ENCODE results near the gene TACR2.
A peak's percentile ranks its signal among the peaks of the same experiment; 100 is the strongest.

Gene TACR2

DNA sequence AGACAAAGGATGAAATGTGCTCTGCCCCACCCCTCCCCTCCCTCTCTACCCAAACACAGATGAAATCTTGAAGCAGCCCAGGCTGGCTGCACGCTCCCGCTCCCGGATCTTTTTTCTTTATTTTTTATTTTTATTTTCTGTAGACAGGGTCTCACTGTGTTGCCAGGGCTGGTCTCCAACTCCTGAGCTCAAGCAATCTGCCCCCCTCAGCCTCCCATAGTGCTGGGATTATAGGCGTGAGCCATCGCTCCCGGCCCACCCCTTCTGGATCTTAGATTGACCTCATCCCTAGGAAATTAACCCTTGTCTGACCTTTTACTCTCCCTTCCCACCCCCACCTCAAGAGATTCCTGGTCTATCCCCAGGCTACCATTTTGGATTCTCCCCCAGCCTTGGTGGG, 14.3 kb downstream of the TACR2 start:
- no peak for DNase-seq (ENCODE audit: low spot score)

DNA sequence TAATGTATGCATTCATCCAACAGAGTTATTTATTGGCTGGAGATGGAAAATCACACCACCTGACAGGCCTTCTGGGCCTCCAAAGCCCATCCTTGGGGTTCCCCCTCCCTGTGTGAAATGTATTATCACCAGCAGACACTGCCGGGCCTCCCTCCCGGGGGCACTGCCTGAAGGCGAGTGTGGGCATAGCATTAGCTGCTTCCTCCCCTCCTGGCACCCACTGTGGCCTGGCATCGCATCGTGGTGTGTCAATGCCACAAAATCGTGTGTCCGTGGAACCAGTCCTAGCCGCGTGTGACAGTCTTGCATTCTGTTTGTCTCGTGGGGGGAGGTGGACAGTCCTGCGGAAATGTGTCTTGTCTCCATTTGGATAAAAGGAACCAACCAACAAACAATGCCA, 15.3 kb downstream of the TACR2 start:
- DNase-seq (ENCODE audit: low spot score): no peak

DNA sequence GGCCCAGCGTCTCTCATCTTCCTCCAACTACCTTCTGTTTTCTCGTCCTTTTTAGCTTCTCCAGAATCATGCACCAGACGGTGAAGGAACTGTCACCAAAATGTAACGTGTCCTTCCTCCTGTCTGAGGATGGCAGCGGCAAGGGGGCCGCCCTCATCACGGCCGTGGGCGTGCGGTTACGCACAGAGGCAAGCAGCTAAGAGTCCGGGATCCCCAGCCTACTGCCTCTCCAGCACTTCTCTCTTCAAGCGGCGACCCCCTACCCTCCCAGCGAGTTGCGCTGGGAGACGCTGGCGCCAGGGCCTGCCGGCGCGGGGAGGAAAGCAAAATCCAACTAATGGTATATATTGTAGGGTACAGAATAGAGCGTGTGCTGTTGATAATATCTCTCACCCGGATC, 15.8 kb downstream of the TACR2 start:
- no peak for DNase-seq (ENCODE audit: low spot score)

DNA sequence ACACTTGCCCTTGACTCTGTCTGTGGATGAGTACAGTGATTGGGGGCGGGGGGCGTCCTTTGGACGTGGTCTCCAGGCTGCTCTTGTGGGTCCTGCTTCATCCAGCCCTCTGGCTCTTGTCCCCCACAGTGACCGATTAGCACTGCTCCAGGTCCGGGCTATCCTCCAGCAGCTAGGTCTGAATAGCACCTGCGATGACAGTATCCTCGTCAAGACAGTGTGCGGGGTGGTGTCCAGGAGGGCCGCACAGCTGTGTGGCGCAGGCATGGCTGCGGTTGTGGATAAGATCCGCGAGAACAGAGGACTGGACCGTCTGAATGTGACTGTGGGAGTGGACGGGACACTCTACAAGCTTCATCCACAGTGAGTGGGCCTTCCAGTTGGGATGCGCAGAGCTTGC, 18.3 kb downstream of the TACR2 start:
- no peak for DNase-seq (ENCODE audit: low spot score)

DNA sequence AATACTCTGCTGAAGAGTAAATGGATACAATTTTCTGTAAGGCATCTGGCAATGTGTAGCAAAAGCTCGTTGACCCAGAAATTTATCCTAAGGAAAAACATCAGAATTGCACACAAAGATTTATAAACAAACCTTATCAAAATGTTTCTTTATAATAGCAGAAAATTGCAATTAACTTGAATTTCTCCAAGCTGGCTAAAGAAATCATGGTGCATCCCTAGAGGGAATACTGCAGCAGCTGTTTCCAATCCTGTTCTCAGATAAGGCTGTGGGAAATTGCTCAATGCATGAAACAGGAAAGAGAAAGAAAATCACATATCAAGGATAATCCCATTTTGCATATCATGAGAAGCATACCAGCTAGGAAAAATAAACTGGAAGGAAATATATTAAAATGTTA, 18.7 kb downstream of the TACR2 start:
- DNase-seq (ENCODE audit: low spot score): no peak

DNA sequence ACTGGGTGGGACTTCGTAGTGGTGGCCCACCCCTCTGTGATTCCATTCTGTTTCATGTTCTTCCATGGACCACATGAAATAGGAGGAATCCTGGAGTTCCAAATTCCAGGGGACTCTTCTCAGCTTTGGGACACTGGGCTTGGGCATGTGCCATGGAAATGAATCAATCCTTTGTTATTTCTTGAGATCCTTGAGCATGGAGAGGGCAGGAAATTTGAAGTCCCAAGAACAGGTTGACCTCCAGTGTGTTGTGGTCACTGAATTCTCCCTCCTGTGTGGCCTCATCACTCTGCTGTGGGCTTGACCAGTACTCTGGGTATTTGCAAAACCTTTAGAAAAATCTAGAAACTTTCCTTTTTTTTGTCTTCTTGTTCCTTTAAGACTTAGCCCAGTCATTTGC, 22.7 kb downstream of the TACR2 start:
- DNase-seq (ENCODE audit: low spot score): no peak

DNA sequence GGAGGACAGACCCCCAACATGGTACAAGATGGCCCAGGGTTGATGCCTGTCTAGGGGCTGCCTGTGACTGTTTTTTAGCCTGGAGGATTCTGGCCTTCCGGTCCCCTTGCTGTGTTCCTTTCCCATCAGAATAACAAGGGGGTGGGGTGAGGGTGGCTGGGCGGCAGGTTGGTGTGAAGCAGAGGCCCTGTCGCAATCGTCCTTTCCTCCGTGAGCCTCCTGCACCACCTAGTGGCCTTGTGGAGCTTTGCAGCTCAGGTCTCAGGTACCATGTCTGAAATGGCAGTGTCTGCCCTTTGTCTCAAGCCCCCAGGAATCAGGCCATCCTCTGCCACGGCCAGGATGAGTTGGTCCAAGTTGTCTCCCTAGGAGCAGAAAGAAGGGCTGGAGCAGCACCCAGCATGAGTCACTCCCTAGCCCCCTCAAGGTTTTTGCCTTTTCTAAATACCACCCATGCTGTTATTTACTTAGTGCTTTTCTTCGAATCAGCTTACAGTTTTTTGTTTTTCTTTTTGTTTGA, 24.2 kb downstream of the TACR2 start:
- DNase-seq (ENCODE audit: low spot score): peak; percentile 92

DNA sequence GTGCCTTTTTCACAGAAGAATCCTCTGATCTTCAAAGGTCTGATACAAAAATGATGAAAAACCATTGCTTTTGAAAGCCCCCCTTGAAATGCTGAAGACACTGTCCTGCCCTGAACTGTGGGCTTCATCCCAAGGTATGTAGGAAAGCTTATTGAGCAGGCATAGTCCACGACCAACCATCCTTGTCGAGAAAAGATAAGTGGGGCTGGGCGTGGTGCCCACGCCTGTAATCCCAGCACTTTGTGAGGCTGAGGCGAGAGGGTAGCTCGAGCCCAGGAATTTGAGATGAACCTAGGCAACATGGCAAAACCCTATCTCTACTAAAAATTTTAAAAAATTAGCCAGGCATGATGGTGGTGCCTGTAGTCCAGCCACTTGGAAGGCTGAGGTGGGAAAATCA, 25.6 kb downstream of the TACR2 start:
- no peak for DNase-seq (ENCODE audit: low spot score)

DNA sequence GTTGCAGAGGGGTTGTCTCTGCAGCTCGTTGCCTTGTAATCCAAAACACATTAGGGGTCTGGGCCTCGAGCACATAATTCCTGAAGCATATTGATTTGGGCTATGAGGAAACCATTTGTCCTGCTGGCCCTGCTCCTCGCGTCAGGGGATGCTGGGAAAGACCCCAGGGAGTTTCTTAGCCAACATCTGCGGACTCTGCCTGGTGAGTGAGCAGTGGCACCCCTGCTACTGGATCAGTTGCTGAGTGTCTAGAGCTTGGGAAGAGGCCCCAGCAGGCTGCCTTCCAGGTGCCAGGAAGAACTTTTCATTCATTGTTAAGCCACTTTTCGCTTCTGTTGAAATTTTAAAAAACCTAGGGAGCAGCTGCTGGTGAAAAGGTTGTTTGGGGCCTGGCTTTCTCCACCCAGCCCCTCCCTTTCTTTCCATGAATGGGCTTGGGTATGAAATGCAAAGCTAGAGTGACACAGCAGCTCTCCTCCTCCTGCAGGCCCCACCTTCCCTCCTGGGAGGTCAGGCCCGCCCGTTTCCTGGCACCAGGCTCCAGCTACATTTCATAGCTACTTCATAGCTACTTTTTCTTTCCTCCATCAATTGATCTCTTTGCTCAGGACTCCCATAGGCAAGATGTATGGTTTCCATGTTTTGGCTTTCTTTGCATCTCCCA, 26.8 kb downstream of the TACR2 start:
- no peak for DNase-seq (ENCODE audit: low spot score)

DNA sequence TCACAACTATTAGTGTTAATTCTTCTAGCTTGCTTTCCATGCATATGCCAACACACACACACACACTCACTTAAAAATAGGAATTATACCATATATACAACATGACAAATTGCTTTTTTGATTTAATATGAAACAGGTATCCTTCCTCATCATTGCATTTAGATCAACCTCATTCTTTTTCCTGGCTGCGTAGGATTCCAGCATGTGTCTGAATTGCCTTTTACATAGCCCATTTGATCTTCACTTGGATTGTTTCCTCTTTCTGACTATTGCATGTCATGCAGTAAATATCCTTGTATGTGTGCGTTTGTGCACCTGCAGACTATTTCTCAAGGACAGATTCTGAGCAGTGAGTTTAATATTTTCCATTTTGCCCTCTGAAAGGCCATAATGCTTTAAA, 28.2 kb downstream of the TACR2 start:
- DNase-seq (ENCODE audit: low spot score): no peak

DNA sequence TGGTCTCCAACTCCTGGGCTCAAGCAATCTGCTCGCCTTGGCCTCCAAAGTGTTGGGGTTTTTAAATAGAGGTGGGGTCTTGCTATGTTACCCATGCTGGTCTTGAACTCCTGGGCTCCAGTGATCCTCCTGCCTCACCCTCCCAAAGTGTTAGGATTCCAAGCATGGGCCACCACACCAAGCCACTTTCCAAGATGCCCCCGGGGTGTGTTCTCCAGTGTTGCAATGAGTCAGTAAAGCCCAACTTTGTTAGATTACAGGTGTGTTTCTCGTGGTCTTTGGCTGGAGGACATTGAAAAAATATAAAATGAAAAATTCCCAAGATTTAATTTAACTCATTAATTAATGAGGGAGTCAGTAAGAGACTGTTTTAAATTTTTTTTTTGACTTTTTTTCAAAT, 29.2 kb downstream of the TACR2 start:
- DNase-seq (ENCODE audit: low spot score): no peak

DNA sequence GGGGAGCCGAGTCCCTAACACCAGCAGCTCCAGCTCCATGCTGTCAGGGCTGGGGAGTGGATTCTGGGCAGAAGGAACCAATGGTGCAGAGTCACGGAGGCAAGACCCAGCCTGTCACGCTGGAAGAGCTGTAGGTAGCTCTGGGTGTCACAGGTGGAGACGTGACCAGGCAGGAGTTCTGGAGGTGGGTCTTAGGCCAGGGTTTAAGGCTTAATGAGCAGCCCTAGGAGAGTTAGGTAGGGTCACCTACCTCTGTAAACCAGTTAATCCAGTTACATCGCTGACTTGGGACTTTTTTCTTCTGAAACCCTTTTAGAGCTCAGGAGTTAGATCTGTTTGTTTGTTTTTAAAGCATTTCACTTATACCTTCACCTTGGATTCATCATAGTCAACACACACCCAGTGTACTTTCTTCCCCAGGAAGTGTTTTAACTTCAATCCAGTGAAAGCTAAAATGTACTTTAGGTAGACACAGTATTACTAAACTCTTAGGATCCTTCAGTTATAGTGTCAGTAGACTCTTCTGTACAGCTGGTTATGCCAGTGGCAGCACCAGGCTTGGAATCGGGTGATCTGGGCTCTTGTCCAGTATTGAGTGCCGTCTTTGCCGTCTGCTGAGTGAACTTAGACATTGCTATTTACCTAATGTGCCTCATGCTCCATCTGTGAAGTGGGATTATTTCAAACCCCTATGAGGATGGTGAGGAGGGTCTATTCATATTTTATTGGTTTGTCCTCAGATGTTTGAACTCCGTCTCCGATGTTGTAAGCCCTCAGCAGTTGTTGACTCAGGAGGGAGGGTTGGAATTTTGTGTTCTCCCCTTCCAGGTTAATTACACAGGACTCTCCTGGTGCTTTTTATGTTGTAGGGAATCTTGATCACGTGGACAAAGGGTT, 31.0 kb downstream of the TACR2 start:
- no peak for DNase-seq (ENCODE audit: low spot score)

DNA sequence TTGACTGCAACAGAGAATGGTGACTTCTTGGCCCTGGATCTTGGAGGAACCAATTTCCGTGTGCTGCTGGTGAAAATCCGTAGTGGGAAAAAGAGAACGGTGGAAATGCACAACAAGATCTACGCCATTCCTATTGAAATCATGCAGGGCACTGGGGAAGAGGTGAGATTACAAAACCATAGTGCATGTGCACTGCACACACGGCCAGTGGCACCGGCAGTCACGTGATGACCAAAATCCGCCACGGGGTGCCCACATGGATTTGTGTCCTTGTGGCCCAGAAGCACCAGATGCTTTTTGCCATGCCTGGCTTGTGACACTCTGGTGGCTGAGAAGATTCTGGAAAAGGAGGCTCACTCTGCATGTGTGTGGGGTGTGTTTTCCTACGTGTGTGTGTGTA, 32.4 kb downstream of the TACR2 start:
- no peak for DNase-seq (ENCODE audit: low spot score)

DNA sequence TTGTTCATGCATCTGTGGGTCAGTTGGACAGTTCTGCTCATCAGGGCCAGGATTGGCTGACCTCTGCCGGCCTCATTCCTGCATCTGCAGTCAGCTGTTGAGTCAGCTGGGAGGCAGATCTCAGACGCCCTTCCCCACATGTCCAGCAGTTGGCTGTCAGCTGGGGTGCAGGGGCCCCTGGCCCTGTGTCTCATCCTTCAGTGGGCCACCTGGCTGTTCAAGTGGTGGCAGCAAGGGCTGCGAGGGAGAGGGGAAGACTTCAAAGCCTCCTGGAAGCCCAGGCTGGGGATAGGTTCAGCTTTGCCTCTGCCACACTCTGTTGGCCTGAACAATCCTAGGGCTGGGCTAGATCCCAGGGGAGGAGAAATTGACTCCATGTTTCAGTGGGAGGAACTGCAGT, 33.2 kb downstream of the TACR2 start:
- no peak for DNase-seq (ENCODE audit: low spot score)

DNA sequence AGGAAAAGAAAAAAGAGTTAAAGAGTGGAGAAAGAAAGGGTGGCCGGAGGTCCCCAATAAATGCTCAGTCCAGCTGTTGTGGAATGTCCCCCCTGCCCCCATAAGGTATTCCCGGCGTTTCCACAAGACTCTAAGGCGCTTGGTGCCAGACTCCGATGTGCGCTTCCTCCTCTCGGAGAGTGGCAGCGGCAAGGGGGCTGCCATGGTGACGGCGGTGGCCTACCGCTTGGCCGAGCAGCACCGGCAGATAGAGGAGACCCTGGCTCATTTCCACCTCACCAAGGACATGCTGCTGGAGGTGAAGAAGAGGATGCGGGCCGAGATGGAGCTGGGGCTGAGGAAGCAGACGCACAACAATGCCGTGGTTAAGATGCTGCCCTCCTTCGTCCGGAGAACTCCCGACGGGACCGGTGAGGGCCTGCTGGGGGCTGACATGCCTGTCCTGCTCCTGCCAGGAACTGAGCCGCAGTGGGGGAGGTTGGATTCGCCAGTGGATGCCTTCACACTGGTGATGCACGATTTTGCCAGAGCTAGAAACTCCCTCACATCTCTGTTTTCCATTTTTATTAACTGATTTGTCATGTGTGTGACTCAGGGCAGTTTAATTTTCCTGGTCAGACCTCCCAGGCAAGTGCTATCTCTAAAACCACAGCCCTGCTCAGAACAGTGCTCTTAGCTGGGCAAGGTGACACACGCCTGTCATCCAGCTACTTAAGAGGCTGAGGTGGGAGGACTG, 34.2 kb downstream of the TACR2 start:
- no peak for DNase-seq (ENCODE audit: low spot score)

DNA sequence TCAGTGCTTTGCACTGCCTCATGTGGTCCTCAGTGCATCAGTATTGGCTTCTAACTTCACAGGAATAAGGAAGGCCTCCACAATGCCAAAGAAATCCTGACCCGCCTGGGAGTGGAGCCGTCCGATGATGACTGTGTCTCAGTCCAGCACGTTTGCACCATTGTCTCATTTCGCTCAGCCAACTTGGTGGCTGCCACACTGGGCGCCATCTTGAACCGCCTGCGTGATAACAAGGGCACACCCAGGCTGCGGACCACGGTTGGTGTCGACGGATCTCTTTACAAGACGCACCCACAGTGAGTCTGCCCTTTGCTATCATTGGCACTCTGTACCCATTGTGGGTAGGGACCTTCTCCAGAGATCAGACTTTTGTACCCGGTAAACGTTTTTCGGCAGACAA, 36.9 kb downstream of the TACR2 start:
- no peak for DNase-seq (ENCODE audit: low spot score)

DNA sequence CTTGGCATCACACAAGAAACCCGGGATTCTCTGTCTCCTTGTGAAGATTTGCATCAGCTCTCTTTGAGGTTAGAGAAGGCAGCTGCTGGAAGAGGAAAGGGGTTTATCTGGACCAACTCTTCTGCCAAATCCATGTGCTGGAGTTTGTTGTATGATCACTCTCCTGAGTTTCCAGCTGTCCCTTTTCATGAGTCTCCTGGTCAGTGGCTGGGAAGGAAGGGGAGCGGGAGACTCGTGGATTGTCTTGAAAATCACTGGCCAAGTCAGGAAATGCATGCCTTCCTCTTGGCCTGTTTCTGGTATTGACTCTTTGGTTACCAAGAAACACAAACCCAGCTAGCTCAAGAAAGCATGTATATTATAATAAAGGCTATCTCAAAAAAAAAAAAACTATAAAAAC, 38.8 kb downstream of the TACR2 start:
- DNase-seq (ENCODE audit: low spot score): no peak

DNA sequence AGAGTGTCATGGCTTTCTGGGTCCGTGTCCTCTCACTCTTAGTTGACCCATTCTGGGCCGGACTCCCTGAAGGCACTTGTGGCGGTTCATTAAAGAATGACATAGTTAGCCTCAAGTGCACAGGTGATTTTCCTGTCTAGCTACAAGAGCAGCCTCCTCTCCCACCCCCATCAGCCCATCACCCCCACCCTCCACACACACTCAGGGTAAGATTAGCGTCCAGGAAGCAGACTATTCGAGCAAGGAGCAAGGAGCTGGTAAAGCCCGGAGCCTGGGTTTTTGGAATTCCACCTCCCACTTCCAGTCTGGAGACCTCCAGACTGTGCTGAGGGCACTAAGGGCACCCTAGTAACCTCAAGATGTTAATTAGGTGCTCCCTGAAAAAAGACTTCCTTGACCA, 39.5 kb downstream of the TACR2 start:
- DNase-seq (ENCODE audit: low spot score): no peak

DNA sequence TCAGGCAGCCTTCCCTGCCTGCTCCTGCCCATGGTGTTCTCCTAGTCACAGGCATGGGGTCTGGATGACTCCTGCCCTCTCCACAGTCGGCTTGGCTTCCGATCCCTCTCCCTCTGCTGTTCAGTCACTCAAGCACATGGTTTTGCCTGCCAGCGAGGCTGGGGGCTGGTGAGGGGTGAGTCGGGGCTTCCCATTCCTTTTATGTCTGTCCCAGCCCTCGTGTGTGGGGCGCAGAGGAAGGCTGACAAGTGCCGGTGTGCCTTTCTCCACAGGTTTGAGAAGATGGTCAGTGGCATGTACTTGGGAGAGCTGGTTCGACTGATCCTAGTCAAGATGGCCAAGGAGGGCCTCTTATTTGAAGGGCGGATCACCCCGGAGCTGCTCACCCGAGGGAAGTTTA, 40.1 kb downstream of the TACR2 start:
- no peak for DNase-seq (ENCODE audit: low spot score)

DNA sequence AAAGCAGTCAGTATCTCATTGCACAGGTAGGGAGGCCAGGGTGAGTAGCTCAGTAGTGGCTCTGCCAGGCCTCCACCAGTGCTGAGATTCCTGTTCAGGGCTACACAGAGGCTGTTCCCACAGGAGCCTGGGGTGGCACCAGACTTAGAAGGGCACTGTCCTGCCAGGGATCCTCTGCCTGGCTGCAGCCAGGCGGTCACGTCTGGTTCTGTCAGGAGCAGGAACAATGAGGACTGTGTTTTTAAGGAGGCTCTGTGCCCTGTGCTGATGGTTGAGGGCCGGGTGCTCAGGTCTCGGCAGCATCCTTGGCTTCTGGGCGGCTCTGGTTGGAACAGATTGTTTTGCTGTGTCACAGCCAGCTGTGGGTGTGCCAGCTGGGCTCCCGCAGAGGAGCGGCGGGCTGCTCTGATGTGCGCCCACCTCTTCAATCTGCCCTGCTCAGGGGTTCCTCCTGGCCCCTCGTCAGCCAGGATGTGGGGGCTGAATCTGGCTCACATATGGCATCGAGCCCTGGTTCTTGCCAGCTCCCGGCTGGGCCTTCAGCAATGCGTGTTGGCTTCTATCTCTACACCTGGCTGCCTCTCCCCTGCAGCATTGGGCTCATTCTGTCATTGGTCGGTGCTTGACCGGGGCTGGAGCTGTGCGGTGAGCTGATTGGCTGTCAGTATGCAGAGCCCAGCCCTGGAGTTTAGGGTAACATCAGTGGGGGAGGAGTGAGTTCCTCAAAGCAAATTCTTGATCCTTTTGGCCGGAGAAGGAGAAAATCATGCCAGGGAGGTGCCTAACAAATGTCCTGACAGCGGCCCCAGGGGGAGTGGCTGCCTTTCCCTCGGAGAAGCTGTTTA, 41.2 kb downstream of the TACR2 start:
- peak; percentile 98 for DNase-seq (ENCODE audit: low spot score)

DNA sequence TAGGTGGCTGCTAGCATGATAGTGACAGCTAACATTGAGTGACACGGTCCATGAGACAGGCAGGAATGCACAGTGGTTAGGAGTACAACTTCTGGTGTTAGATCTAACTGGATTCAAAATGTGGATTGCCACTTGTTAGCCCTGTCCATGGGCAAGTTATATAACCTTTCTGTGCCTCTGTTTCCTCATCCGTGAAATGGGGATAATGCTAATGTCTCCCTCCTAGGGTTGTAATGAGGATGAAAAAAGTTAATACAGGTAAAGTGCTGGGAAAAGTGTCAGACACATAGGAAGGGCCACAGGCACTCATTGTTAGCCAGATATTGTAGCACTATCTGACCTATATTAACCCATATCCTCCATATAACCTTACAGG, 41.8 kb downstream of the TACR2 start:
- no peak for DNase-seq (ENCODE audit: low spot score)

DNA sequence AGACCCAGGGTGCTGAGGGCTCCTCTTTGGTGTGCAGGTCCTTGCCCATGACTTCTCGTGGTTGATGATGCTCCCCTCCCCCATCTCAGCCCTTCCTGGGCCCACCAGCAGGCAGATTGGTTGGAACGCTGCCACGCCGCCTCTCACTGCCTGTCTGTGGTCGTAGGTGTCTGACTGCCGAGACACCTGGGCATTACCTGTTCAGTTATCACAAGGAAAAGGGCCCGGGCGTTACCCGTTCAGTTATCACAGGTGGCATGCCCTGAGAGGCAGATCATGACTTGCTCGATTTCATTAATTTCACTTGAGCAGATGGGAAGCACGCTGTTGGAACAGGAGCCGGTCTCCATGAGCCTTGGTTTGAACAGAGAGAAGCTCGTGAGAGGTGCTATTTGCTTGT, 42.5 kb downstream of the TACR2 start:
- peak; percentile 74 for DNase-seq (ENCODE audit: low spot score)
